Measurements from ENCODE around the gene HERPUD2. TPM values are rescaled to one million over a fixed set of nuclear protein-coding genes. Genes with fewer than 3 reads are reported as not detected.
"Not testable (repeated sequence)": the region's sequence is repeated elsewhere in the genome, so short reads cannot be mapped to it uniquely, and the experiment has no call there.

The HERPUD2 gene
- total and polyA plus RNA-seq, 5 donors, result 8.4 to 16.8 (median 16.2) TPM

DNA sequence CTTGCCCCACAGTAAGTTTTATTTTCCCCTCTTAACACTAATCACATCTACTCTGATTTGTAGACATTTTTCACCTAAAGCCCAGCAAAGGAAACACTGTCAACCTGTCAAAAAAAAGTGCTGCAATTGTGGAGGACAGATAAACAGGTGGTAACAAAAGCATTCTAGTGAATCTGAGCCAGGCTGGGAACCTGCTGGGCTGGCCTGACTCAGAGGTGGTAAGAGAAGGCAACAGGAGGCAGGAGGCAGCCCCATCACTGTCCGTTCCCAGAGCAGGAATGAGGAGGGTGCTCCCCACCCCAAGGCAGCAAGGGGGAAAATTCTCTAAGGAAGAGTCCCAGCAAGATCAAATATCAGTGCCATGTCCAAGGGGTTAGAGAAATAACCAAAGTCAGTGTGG, 19.5 kb upstream of the HERPUD2 start:
- H3K9me3 ChIP-seq (ENCODE audit: control insufficient read depth, low read length), result no peaks in the 10 kb centered on the region
- WGBS, result 100% methylated on average over 1 of the region's 1 CpG
- H3K27ac ChIP-seq (ENCODE audit: low read length), result no peak overlapping the region
- H3K4me1 ChIP-seq (ENCODE audit: control insufficient read depth, insufficient read depth, low read length), result no peaks in the 10 kb centered on the region
- no peaks in the 10 kb centered on the region for H3K27me3 ChIP-seq (ENCODE audit: control insufficient read depth, insufficient read depth)
- ATAC-seq (no peak), DNase-seq (no peak)
- intact Hi-C loops (cut with DNase I), result loop anchor here in 2 of 4 donors (5.0 to 10.0 kb wide), 2 partner anchors 90 to 193 kb away; partner anchors contain the start of gene SEPTIN7 (in 1 of the 2)
- H3K4me3 ChIP-seq (ENCODE audit: low read length), result no peak overlapping the region

- WGBS, result 94% methylated on average over 7 of the region's 7 CpGs
- ATAC-seq (no peak), DNase-seq (no peak)
- Histone ChIP-seq H3K27ac (ENCODE audit: low read length) (no peak overlapping the region), H3K4me3 (ENCODE audit: low read length) (no peak overlapping the region), H3K9me3 (ENCODE audit: control insufficient read depth, low read length) (no peaks in the 10 kb centered on the region), H3K4me1 (ENCODE audit: control insufficient read depth, insufficient read depth, low read length) (no peaks in the 10 kb centered on the region), H3K27me3 (ENCODE audit: control insufficient read depth, insufficient read depth) (no peaks in the 10 kb centered on the region)
- intact Hi-C loops (cut with DNase I), result loop anchor here in 2 of 4 donors (5.0 to 10.0 kb wide), 2 partner anchors 92 to 195 kb away; partner anchors contain the start of gene SEPTIN7 (in 1 of the 2)
These were observed 17.8 kb upstream of the HERPUD2 start for GRCh38 chr7:35712563-35713226.

DNA sequence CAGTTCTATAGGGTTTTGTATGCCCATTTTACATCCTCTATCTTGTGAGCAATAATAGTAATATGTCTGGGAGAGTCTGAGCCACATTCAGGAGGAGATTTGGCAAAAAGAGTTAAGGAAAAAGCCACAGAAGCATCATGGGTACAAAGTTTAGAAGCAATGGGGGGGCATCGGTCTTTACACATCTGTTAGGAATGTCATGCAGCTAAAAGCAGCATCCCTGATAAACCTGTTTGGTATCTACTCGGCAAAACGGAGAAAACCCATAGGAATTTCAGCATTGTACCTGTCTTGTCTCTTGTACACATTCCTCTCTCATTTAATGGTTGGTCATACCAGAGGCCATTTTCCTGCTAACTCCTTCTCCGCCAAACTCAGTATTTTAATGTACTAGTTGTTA, 12.5 kb upstream of the HERPUD2 start:
- ATAC-seq, result no peak
- Histone ChIP-seq H3K9me3 (ENCODE audit: control insufficient read depth, low read length) (no peaks in the 10 kb centered on the region), H3K4me1 (ENCODE audit: control insufficient read depth, insufficient read depth, low read length) (no peaks in the 10 kb centered on the region), H3K27ac (ENCODE audit: low read length) (no peak overlapping the region), H3K4me3 (ENCODE audit: low read length) (no peak overlapping the region), H3K27me3 (ENCODE audit: control insufficient read depth, insufficient read depth) (no peaks in the 10 kb centered on the region)
- no peak for DNase-seq
- 56% methylated on average over 4 of the region's 4 CpGs for WGBS
- intact Hi-C loops (cut with DNase I), result loop anchor here in 3 of 4 donors (5.0 kb wide), 2 partner anchors 95 to 200 kb away; partner anchors contain the start of gene SEPTIN7 (in 2 of the 3)

DNA sequence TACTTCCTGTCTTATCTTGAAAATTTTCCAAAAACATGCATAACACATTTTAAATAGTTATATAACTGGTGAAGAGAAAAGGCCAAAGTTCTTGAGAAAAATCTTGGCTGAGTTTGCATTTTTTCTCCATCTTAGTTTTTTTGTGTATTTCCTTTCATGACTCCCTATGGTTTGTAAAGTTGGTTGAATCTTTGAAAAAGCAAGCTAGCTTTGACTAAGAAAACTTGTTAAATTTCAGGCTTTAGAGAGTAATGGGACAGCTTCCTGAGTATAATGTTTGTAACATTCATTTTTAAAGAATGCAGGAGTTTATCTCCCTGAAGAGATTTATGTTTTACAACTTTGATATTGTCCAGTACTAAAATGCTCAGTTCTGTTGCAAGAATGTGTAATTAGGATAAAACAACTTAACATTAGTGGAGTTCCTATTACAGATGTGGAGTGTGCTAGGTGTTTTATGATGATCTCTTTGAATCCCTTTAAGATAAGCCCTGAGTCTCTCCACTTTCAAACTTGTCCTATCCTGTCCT, 11.1 kb upstream of the HERPUD2 start:
- Histone ChIP-seq H3K27ac (ENCODE audit: low read length) (no peak overlapping the region), H3K27me3 (ENCODE audit: control insufficient read depth, insufficient read depth) (no peaks in the 10 kb centered on the region), H3K4me3 (ENCODE audit: low read length) (no peak overlapping the region), H3K4me1 (ENCODE audit: control insufficient read depth, insufficient read depth, low read length) (no peaks in the 10 kb centered on the region), H3K9me3 (ENCODE audit: control insufficient read depth, low read length) (no peaks in the 10 kb centered on the region)
- DNase-seq (no peak), ATAC-seq (no peak)
- intact Hi-C loops (cut with DNase I), result loop anchor here in 3 of 4 donors (5.0 kb wide), 2 partner anchors 96 to 201 kb away; partner anchors contain the start of gene SEPTIN7 (in 2 of the 3)

DNA sequence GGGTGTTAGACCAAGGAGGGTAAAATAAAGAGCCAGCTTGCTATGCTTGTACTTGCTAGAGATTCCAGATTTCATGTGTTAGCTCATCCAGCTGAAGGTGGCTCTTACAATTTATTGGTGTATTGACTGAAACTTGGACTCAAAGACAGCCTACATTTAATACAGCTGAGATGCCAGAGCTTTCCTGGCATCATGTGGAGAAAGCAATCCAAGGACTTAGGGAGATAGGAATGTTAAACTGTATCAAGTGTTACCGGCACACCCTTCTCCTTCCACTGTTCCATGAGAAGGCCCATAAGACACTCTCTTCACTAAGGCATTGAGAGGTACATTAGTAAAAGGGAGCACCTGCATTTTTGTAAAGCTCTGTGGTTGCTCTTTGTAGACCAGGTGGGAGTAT, 9.3 kb upstream of the HERPUD2 start:
- DNase-seq, result no peak
- 98% methylated on average over 1 of the region's 1 CpG for WGBS
- intact Hi-C loops (cut with DNase I), result no loop called here
- Histone ChIP-seq H3K27me3 (ENCODE audit: control insufficient read depth, insufficient read depth) (no peaks in the 10 kb centered on the region), H3K4me1 (ENCODE audit: control insufficient read depth, insufficient read depth, low read length) (no peaks in the 10 kb centered on the region), H3K4me3 (ENCODE audit: low read length) (no peak overlapping the region), H3K27ac (ENCODE audit: low read length) (no peak overlapping the region), H3K9me3 (ENCODE audit: control insufficient read depth, low read length) (no peaks in the 10 kb centered on the region)
- ATAC-seq, result no peak

DNA sequence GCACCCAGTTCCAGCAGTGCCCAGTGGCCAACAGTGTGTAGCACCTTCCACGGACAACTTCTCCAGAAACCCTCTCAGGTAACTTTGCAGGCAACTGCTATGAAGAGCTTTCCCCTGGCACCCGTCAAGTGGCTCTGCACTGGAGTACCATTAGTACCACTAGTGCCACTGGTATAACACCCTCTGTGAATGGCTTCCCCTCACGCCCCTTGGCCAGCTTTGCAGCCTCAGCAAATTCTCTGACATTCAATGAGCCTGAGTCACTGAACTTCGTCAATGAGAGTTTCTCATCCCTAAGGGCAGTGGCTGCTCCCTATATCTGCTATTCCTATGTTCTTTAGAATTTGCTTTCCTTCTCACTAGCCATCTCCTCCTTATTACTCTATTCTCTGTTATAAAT, 7.6 kb upstream of the HERPUD2 start:
- H3K4me1 ChIP-seq (ENCODE audit: control insufficient read depth, insufficient read depth, low read length), result no peaks in the 10 kb centered on the region
- ATAC-seq, result no peak
- no peak overlapping the region for H3K27ac ChIP-seq (ENCODE audit: low read length)
- no peak for DNase-seq
- H3K4me3 ChIP-seq (ENCODE audit: low read length), result no peak overlapping the region
- 92% methylated on average over 4 of the region's 4 CpGs for WGBS
- intact Hi-C loops (cut with DNase I), result no loop called here
- H3K9me3 ChIP-seq (ENCODE audit: control insufficient read depth, low read length), result no peaks in the 10 kb centered on the region
- no peaks in the 10 kb centered on the region for H3K27me3 ChIP-seq (ENCODE audit: control insufficient read depth, insufficient read depth)

DNA sequence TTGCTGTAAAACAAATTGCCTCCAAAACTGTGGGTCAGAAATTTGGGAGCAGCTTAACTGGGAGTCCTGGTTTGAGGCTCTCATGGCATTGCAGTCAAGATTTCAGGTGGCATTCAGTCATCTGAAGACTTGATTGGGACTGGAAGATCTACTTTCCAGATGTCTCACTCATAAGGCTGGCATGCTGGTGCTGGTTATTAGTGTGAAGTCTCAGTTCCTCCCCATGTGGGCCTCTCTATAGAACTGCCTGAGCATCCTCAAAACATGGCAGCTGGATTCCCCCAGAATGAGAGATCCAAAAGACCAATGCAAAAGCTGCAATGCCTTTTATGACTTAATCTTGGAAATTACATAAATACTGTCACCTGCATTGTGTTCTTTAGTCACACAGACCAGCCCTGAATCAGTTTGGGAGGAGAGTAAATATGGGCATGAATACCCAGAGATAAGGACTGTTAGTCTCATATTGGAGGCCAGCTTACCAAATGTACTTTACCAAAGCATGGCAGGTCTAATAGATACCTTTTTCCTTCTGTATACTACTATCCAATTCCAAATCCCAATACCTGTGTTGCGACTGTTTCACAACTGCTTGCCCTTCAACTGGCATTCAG, 6.5 kb upstream of the HERPUD2 start:
- no peak overlapping the region for H3K4me3 ChIP-seq (ENCODE audit: low read length)
- no peaks in the 10 kb centered on the region for H3K4me1 ChIP-seq (ENCODE audit: control insufficient read depth, insufficient read depth, low read length)
- H3K27ac ChIP-seq (ENCODE audit: low read length), result no peak overlapping the region
- DNase-seq (no peak), ATAC-seq (no peak)
- H3K9me3 ChIP-seq (ENCODE audit: control insufficient read depth, low read length), result no peaks in the 10 kb centered on the region
- H3K27me3 ChIP-seq (ENCODE audit: control insufficient read depth, insufficient read depth), result no peaks in the 10 kb centered on the region
- WGBS, result 95% methylated on average over 1 of the region's 1 CpG
- intact Hi-C loops (cut with DNase I), result no loop called here

GRCh38 chr7:35700865-35701264, 5.9 kb upstream of the HERPUD2 start:
- intact Hi-C loops (cut with DNase I), result no loop called here
- WGBS, result 78% methylated on average over 2 of the region's 2 CpGs
- ATAC-seq, result no peak
- Histone ChIP-seq H3K27me3 (ENCODE audit: control insufficient read depth, insufficient read depth) (no peaks in the 10 kb centered on the region), H3K27ac (ENCODE audit: low read length) (no peak overlapping the region), H3K4me1 (ENCODE audit: control insufficient read depth, insufficient read depth, low read length) (no peaks in the 10 kb centered on the region), H3K9me3 (ENCODE audit: control insufficient read depth, low read length) (no peaks in the 10 kb centered on the region), H3K4me3 (ENCODE audit: low read length) (no peak overlapping the region)
- DNase-seq, result no peak

DNA sequence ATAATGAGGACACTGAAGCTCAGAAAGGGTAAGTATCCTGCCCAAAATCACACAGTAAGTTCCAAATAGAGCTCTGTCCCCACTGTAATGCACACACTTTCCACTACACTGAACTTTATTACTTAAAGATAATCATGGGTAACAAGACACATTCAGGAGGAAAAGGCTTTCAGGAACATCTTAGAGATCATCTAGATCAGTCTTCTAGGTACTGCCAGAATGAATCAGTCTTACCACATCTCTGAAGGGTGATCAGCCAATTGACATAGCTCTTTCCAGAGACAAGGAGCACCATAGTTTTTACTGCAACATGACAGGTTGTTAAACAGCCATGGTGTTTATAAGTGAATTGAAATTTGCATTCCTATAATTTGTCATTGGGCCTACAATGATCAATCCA, 5.4 kb upstream of the HERPUD2 start:
- H3K4me1 ChIP-seq (ENCODE audit: control insufficient read depth, insufficient read depth, low read length), result no peaks in the 10 kb centered on the region
- no peaks in the 10 kb centered on the region for H3K9me3 ChIP-seq (ENCODE audit: control insufficient read depth, low read length)
- H3K27ac ChIP-seq (ENCODE audit: low read length), result no peak overlapping the region
- H3K4me3 ChIP-seq (ENCODE audit: low read length), result no peak overlapping the region
- intact Hi-C loops (cut with DNase I), result no loop called here
- DNase-seq, result no peak
- no peak for ATAC-seq
- H3K27me3 ChIP-seq (ENCODE audit: control insufficient read depth, insufficient read depth), result no peaks in the 10 kb centered on the region

- no peaks in the 10 kb centered on the region for H3K9me3 ChIP-seq (ENCODE audit: control insufficient read depth, low read length)
- H3K27me3 ChIP-seq (ENCODE audit: control insufficient read depth, insufficient read depth), result no peaks in the 10 kb centered on the region
- intact Hi-C loops (cut with DNase I), result no loop called here
- DNase-seq, result no peak
- ATAC-seq, result no peak
- H3K27ac ChIP-seq (ENCODE audit: low read length), result no peak overlapping the region
- 69% methylated on average over 2 of the region's 2 CpGs for WGBS
- no peaks in the 10 kb centered on the region for H3K4me1 ChIP-seq (ENCODE audit: control insufficient read depth, insufficient read depth, low read length)
- no peak overlapping the region for H3K4me3 ChIP-seq (ENCODE audit: low read length)
These were observed 4.9 kb upstream of the HERPUD2 start for GRCh38 chr7:35699796-35700305.

DNA sequence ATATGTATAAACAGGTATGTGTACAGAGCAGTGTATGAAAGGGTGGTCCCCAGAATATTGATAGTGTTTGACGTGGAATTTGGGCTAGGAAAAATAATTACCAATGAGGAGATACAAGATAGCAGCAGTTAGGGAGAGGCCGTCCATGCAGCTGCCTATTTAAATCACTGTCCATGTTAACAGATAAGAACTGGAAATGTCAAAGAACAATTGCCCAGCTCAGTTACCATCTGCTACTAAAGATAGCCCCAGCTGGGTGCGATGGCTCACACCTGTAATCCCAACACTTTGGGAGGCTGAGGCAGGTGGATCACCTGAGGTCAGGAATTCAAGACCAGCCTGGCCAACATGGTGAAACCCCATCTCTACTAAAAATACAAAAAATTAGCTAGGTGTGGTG, 3.4 kb upstream of the HERPUD2 start:
- DNase-seq; H3K9me3 ChIP-seq (ENCODE audit: control insufficient read depth, low read length); H3K27me3 ChIP-seq (ENCODE audit: control insufficient read depth, insufficient read depth); H3K27ac ChIP-seq (ENCODE audit: low read length); H3K4me1 ChIP-seq (ENCODE audit: control insufficient read depth, insufficient read depth, low read length); H3K4me3 ChIP-seq (ENCODE audit: low read length); ATAC-seq; intact Hi-C loops (cut with DNase I): not testable (repeated sequence)
- WGBS, result 61% methylated on average over 3 of the region's 3 CpGs
